Liver (tissue), 9 donors: ENCODE results near the gene TRHDE. TPM values are rescaled to one million over a fixed set of nuclear protein-coding genes. Genes with fewer than 3 reads are reported as not detected.

Experiments
- DNase-seq: peaks from one replicate; pipeline ENCODE4 v3.0.0-alpha.2; 2017; ENCODE audit warnings: low spot score
- H3K27ac ChIP-seq, 2 donors: one replicate each; pipeline ENCODE4 v1.7.0; 2013; ENCODE audit warnings: inconsistent platforms in 2 of 2, low read length in 2 of 2, control low read depth in 1 of 2, low read depth in 1 of 2, mild to moderate bottlenecking in 1 of 2
- H3K27me3 ChIP-seq, 4 donors: one replicate each; pipeline versions ENCODE4 v1.6.1 to v1.7.0; 2013; ENCODE audit warnings: low read length in 3 of 4, inconsistent platforms in 1 of 4, mild to moderate bottlenecking in 1 of 4, moderate library complexity in 1 of 4; ENCODE audit not compliant: control insufficient read depth in 4 of 4, insufficient read depth in 4 of 4
- H3K36me3 ChIP-seq, 4 donors: one replicate each; pipeline versions ENCODE4 v1.6.1 to v1.7.0; 2013; ENCODE audit warnings: low read length in 3 of 4, mild to moderate bottlenecking in 3 of 4, low read depth in 1 of 4, moderate library complexity in 1 of 4; ENCODE audit not compliant: control insufficient read depth in 4 of 4, insufficient read depth in 3 of 4
- H3K4me1 ChIP-seq, 4 donors: one replicate each; pipeline versions ENCODE4 v1.6.1 to v1.7.0; 2013; ENCODE audit warnings: low read length in 3 of 4, mild to moderate bottlenecking in 3 of 4, moderate library complexity in 1 of 4; ENCODE audit not compliant: control insufficient read depth in 4 of 4, insufficient read depth in 4 of 4
- H3K4me3 ChIP-seq, 3 donors: one replicate each; pipeline versions ENCODE4 v1.6.1 to v1.7.0; 2013; ENCODE audit warnings: low read length in 3 of 3, control low read depth in 1 of 3, low read depth in 1 of 3, mild to moderate bottlenecking in 1 of 3
- H3K9ac ChIP-seq, 2 donors: one replicate each; pipeline ENCODE4 v1.7.0; 2013; ENCODE audit warnings: low read length in 2 of 2, mild to moderate bottlenecking in 2 of 2, moderate library complexity in 2 of 2, control low read depth in 1 of 2, low read depth in 1 of 2
- H3K9me3 ChIP-seq, 4 donors: one replicate each; pipeline versions ENCODE4 v1.6.1 to v1.7.0; 2013; ENCODE audit warnings: low read length in 3 of 4; ENCODE audit not compliant: control insufficient read depth in 4 of 4
- FOXA1 ChIP-seq: IDR thresholded peaks from 2 replicates; pipeline ENCODE4 v1.6.1; 2016; ENCODE audit warnings: antibody characterized with exemption
- FOXA2 ChIP-seq: IDR thresholded peaks from 2 replicates; pipeline ENCODE4 v1.6.1; 2016; ENCODE audit warnings: antibody characterized with exemption
- GABPA ChIP-seq, 2 donors: IDR thresholded peaks in 1 of 2; conservative IDR thresholded peaks in 1 of 2; 2 replicates each; pipeline ENCODE4 v1.6.1; 2016; ENCODE audit warnings: antibody characterized with exemption in 2 of 2, mild to moderate bottlenecking in 1 of 2, moderate library complexity in 1 of 2
- HNF4G ChIP-seq: IDR thresholded peaks from 2 replicates; pipeline ENCODE4 v1.6.1; 2016; ENCODE audit warnings: antibody characterized with exemption
- JUND ChIP-seq, 2 donors: IDR thresholded peaks; 2 replicates each; pipeline ENCODE4 v1.6.1; 2016; ENCODE audit warnings: antibody characterized with exemption in 2 of 2
- NR2F2 ChIP-seq: IDR thresholded peaks from 2 replicates; pipeline ENCODE4 v1.6.1; 2016; ENCODE audit warnings: antibody characterized with exemption
- RAD21 ChIP-seq, 2 donors: IDR thresholded peaks; 2 replicates each; pipeline ENCODE4 v1.6.1; 2016; ENCODE audit warnings: antibody characterized with exemption in 2 of 2, mild to moderate bottlenecking in 2 of 2
- SP1 ChIP-seq: IDR thresholded peaks from 2 replicates; pipeline ENCODE4 v1.6.1; 2018; ENCODE audit warnings: antibody characterized with exemption, mild to moderate bottlenecking
- TAF1 ChIP-seq: conservative IDR thresholded peaks from 2 replicates; pipeline ENCODE4 v1.6.1; 2016; ENCODE audit warnings: antibody characterized with exemption, mild to moderate bottlenecking
- YY1 ChIP-seq: IDR thresholded peaks from 2 replicates; pipeline ENCODE4 v1.6.1; 2016; ENCODE audit warnings: antibody characterized with exemption, mild to moderate bottlenecking
- WGBS: extraction: QIAGEN DNeasy Blood & Tissue Kit; methylation state at CpG from one replicate; pipeline ENCODE4 v1.1.7; 2013; 5-methylcytosine and 5-hydroxymethylcytosine counted together
- polyA plus RNA-seq, 2 donors: library from polyadenylated mRNA; stranded (reverse) in 1 of 2; unstranded in 1 of 2; fragments of 200-250 nt in 1 of 2; fragments of >200 nt in 1 of 2; fragmentation: Nextera tagmentation in 1 of 2; extraction: Ambion mirVana in 1 of 2; gene quantifications; one replicate each; pipeline versions ENCODE4 v1.2.1 to v1.2.3, GENCODE V29; 2013 to 2015
- total RNA-seq, 2 donors: library from RNA; depleted of rRNA; stranded (reverse); fragments of >200 nt; gene quantifications; one replicate each; pipeline ENCODE4 v1.2.3, GENCODE V29; 2014
- TF ChIP-seq, protein P1 (sequence below): IDR thresholded peaks from 2 replicates; pipeline ENCODE4 v1.6.1; 2016; ENCODE audit warnings: antibody characterized with exemption
- TF ChIP-seq, protein P2 (sequence below): IDR thresholded peaks from 2 replicates; pipeline ENCODE4 v1.6.1; 2016; ENCODE audit warnings: antibody characterized with exemption
- TF ChIP-seq, protein P3 (sequence below): IDR thresholded peaks from 2 replicates; pipeline ENCODE4 v1.6.1; 2016; ENCODE audit warnings: antibody characterized with exemption, mild to moderate bottlenecking
- TF ChIP-seq, protein P4 (sequence below): IDR thresholded peaks from 2 replicates; pipeline ENCODE4 v1.6.1; 2016; ENCODE audit warnings: antibody characterized with exemption
- donor health status: healthy.
- donor health status: healthy.
- donor health status: healthy.
- donor health status: healthy.
- donor health status: healthy.

The TRHDE gene
- total and polyA plus RNA-seq, 4 donors = 0.05 to 0.17 (median 0.14) TPM; not detected in 1

DNA sequence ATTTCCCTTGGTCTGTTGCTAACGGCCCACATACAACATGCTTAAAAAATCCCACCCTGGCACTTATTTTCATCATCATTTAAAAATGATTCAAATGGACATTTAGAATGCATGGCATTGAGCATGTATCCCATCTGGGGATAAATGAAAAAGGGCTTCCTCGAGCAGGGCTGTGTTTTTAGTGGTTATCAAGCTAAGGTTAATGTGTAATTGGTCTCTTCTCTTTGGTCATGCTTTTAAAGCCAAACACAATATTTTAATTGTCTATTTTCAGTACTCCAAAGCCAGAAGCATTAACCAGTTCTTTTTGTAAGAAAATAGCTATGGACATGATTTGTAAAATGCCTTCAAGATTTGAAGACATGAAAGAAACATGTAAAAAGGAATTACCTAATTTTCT, 1.9 kb upstream of the TRHDE start:
- H3K27ac ChIP-seq = no peak overlapping the region
- H3K9ac ChIP-seq = no peak overlapping the region
- TF ChIP-seq SP1 (no peak), GABPA (IDR thresholded peaks at IDR 0.05 in 1 of 2, conservative IDR thresholded peaks at IDR 0.05 in 1 of 2) (no peak), HNF4G (no peak), NR2F2 (no peak), FOXA2 (no peak)
- TF ChIP-seq, protein P1, sequence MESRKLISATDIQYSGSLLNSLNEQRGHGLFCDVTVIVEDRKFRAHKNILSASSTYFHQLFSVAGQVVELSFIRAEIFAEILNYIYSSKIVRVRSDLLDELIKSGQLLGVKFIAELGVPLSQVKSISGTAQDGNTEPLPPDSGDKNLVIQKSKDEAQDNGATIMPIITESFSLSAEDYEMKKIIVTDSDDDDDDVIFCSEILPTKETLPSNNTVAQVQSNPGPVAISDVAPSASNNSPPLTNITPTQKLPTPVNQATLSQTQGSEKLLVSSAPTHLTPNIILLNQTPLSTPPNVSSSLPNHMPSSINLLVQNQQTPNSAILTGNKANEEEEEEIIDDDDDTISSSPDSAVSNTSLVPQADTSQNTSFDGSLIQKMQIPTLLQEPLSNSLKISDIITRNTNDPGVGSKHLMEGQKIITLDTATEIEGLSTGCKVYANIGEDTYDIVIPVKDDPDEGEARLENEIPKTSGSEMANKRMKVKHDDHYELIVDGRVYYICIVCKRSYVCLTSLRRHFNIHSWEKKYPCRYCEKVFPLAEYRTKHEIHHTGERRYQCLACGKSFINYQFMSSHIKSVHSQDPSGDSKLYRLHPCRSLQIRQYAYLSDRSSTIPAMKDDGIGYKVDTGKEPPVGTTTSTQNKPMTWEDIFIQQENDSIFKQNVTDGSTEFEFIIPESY = no peak
- DNase-seq = no peak
- H3K4me1 ChIP-seq = peaks cover 12 to 33% (median 24%) of the 10 kb centered on the region in 4 donors
- WGBS = 31% methylated on average over 2 of the region's 2 CpGs
- H3K4me3 ChIP-seq = no peak overlapping the region
- no peaks in the 10 kb centered on the region for H3K36me3 ChIP-seq
- H3K27me3 ChIP-seq = peaks cover 0 to 7% (median under 1%) of the 10 kb centered on the region in 4 donors
- no peaks in the 10 kb centered on the region for H3K9me3 ChIP-seq

DNA sequence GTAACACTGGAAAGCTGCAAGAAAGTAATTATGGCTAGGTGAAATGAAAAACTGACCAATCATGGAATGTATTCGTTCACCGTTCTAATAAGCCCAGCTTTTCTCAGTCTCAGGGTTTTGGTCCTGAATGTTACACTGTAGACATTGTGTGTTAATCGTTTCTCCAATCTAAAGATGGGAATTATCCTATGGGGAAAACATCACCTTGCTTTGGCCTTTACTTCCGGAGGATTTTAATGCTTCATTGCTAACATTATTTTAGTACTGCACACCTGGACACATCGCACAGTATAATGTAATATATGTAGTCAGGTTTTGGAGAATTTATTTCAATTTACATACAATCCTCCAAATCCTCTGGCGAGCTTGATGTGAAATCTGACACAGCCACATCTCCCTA, 1.2 kb upstream of the TRHDE start:
- H3K9ac ChIP-seq = no peak overlapping the region
- peak overlapping the region in 2 of 3 donors; percentile 53 to 75 for H3K4me3 ChIP-seq
- TF ChIP-seq, protein P2, sequence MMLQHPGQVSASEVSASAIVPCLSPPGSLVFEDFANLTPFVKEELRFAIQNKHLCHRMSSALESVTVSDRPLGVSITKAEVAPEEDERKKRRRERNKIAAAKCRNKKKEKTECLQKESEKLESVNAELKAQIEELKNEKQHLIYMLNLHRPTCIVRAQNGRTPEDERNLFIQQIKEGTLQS = no peak
- TF ChIP-seq, protein P3, sequence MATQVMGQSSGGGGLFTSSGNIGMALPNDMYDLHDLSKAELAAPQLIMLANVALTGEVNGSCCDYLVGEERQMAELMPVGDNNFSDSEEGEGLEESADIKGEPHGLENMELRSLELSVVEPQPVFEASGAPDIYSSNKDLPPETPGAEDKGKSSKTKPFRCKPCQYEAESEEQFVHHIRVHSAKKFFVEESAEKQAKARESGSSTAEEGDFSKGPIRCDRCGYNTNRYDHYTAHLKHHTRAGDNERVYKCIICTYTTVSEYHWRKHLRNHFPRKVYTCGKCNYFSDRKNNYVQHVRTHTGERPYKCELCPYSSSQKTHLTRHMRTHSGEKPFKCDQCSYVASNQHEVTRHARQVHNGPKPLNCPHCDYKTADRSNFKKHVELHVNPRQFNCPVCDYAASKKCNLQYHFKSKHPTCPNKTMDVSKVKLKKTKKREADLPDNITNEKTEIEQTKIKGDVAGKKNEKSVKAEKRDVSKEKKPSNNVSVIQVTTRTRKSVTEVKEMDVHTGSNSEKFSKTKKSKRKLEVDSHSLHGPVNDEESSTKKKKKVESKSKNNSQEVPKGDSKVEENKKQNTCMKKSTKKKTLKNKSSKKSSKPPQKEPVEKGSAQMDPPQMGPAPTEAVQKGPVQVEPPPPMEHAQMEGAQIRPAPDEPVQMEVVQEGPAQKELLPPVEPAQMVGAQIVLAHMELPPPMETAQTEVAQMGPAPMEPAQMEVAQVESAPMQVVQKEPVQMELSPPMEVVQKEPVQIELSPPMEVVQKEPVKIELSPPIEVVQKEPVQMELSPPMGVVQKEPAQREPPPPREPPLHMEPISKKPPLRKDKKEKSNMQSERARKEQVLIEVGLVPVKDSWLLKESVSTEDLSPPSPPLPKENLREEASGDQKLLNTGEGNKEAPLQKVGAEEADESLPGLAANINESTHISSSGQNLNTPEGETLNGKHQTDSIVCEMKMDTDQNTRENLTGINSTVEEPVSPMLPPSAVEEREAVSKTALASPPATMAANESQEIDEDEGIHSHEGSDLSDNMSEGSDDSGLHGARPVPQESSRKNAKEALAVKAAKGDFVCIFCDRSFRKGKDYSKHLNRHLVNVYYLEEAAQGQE = no peak
- no peak for TF ChIP-seq YY1
- TF ChIP-seq, protein P4, sequence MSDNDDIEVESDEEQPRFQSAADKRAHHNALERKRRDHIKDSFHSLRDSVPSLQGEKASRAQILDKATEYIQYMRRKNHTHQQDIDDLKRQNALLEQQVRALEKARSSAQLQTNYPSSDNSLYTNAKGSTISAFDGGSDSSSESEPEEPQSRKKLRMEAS = no peak
- TF ChIP-seq JUND (IDR thresholded peaks at IDR 0.05) = no peak
- TF ChIP-seq TAF1 = no peak
- no peak for TF ChIP-seq FOXA1
- no peak for TF ChIP-seq RAD21 (IDR thresholded peaks at IDR 0.05)
- peaks cover 0 to 7% (median under 1%) of the 10 kb centered on the region in 4 donors for H3K27me3 ChIP-seq
- no peaks in the 10 kb centered on the region for H3K9me3 ChIP-seq
- peaks cover 12 to 33% (median 24%) of the 10 kb centered on the region in 4 donors for H3K4me1 ChIP-seq
- H3K36me3 ChIP-seq = no peaks in the 10 kb centered on the region
- DNase-seq = no peak
- WGBS = 48% methylated on average over 6 of the region's 6 CpGs
- peak overlapping the region in 1 of 2 donors; percentile 11 for H3K27ac ChIP-seq
